K562 (cell line): Measurements from ENCODE around the gene HPD. TPM values are rescaled to one million over a fixed set of nuclear protein-coding genes. Genes with fewer than 3 reads are reported as not detected.
A peak's percentile ranks its signal among the peaks of the same experiment; 100 is the strongest.

Experiments used
- BCOR ChIP-seq: fragments of 450-650 bp; IDR thresholded peaks from 2 replicates; pipeline ENCODE4 v1.6.1; 2016
- BRD9 ChIP-seq: fragments of 450-650 bp; IDR thresholded peaks from 2 replicates; pipeline ENCODE4 v1.6.1; 2018; ENCODE audit warnings: low read depth; ENCODE audit not compliant: partially characterized antibody
- ELF1 ChIP-seq: fragments of 200-800 bp; sonication (Bioruptor generic); IDR thresholded peaks from 2 replicates; pipeline ENCODE4 v1.6.1; 2016; ENCODE audit warnings: missing genetic modification characterization, missing compliant biosample characterization
- PTBP1 ChIP-seq: fragments of 200-400 bp; formaldehyde crosslinking; IDR thresholded peaks from 2 replicates; pipeline ENCODE4 v1.6.1; 2017; ENCODE audit warnings: low read depth, low read length
- RAD21 ChIP-seq, 2 experiments: fragments of 250-450 bp in 1 of 2; fragments of 450-650 bp in 1 of 2; sonication (Bioruptor Pico) in 1 of 2; formaldehyde crosslinking in 1 of 2; IDR thresholded peaks in 1 of 2; conservative IDR thresholded peaks in 1 of 2; 2 replicates each; pipeline versions ENCODE4 v1.4.0 to v1.8.0; 2020 to 2022; ENCODE audit warnings: mild to moderate bottlenecking in 2 of 2, moderate library complexity in 1 of 2
- TOE1 ChIP-seq, 2 experiments: fragments of 450-650 bp in 1 of 2; sonication (generic) in 1 of 2; formaldehyde crosslinking in 1 of 2; IDR thresholded peaks; 2 replicates each; pipeline versions ENCODE4 v1.7.1 to v1.8.0; 2016 to 2022; ENCODE audit warnings: borderline replicate concordance in 2 of 2, mild to moderate bottlenecking in 2 of 2, antibody characterized with exemption in 1 of 2, inconsistent platforms in 1 of 2, low read depth in 1 of 2, missing genetic modification reagents in 1 of 2, moderate library complexity in 1 of 2
- ZNF75A ChIP-seq: fragments of 450-650 bp; formaldehyde crosslinking; IDR thresholded peaks from 2 replicates; pipeline ENCODE4 v1.4.0; 2020; ENCODE audit warnings: mild to moderate bottlenecking
- polyA plus RNA-seq, 8 experiments: library from polyadenylated mRNA; depleted of rRNA in 4 of 8; stranded (reverse) in 5 of 8; unstranded in 3 of 8; fragments of >200 nt; fragmentation: Nextera tagmentation in 2 of 8; fragmentation: Illumina TruSeq in 1 of 8; extraction: Ambion mirVana in 2 of 8; extraction: Trizol in 1 of 8; gene quantifications; 2 replicates each; pipeline versions ENCODE4 v1.2.1 to v1.2.3, GENCODE V29; 2011 to 2014; ENCODE audit warnings: inconsistent platforms in 1 of 8, missing spikeins in 1 of 8
- total RNA-seq, 7 experiments: library from RNA; depleted of rRNA in 6 of 7; stranded (reverse); fragments of >200 nt in 6 of 7; fragmentation: Illumina TruSeq in 2 of 7; extraction: Trizol in 2 of 7; gene quantifications; 2 replicates each; pipeline versions ENCODE4 v1.2.1 to v1.2.3, GENCODE V29; 2011 to 2021; ENCODE audit warnings: low replicate concordance in 1 of 7
- TF ChIP-seq, protein P1 (sequence below): fragments of 250-450 bp; sonication (Bioruptor Pico); IDR thresholded peaks from 2 replicates; pipeline ENCODE4 v1.9.0; 2021; ENCODE audit warnings: mild to moderate bottlenecking, inconsistent platforms
- TF ChIP-seq, protein P2 (sequence below): fragments of 250-450 bp; sonication (Bioruptor Pico); IDR thresholded peaks from 2 replicates; pipeline ENCODE4 v1.5.1; 2021; ENCODE audit warnings: mild to moderate bottlenecking
- TF ChIP-seq, protein P3 (sequence below): fragments of 250-450 bp; sonication (Bioruptor Pico); IDR thresholded peaks from 2 replicates; pipeline ENCODE4 v1.8.0; 2021; ENCODE audit warnings: mild to moderate bottlenecking, moderate library complexity
- TF ChIP-seq, protein P4 (sequence below): fragments of 450-650 bp; IDR thresholded peaks from 2 replicates; pipeline ENCODE4 v1.6.1; 2016; ENCODE audit warnings: low read depth

HPD gene
- total and polyA plus RNA-seq, 9 of the 15 experiments (the other 6 are each of a cell fraction or from before 2014, with no cell fraction given) = 0.06 to 0.29 (median 0.07) TPM; not detected in 4

- 0 out of 4 replicates have a peak, but pooled peaks of 1 of the 2 experiments have one; percentile 2 for TF ChIP-seq RAD21 (CRISPR knock-in tag; conservative IDR thresholded peaks at IDR 0.05 in 1 of 2, IDR thresholded peaks at IDR 0.05 in 1 of 2)
- TF ChIP-seq ELF1 (tag) = no peak
- no peak for TF ChIP-seq BCOR
- no peak for TF ChIP-seq PTBP1
- TF ChIP-seq, protein P1, sequence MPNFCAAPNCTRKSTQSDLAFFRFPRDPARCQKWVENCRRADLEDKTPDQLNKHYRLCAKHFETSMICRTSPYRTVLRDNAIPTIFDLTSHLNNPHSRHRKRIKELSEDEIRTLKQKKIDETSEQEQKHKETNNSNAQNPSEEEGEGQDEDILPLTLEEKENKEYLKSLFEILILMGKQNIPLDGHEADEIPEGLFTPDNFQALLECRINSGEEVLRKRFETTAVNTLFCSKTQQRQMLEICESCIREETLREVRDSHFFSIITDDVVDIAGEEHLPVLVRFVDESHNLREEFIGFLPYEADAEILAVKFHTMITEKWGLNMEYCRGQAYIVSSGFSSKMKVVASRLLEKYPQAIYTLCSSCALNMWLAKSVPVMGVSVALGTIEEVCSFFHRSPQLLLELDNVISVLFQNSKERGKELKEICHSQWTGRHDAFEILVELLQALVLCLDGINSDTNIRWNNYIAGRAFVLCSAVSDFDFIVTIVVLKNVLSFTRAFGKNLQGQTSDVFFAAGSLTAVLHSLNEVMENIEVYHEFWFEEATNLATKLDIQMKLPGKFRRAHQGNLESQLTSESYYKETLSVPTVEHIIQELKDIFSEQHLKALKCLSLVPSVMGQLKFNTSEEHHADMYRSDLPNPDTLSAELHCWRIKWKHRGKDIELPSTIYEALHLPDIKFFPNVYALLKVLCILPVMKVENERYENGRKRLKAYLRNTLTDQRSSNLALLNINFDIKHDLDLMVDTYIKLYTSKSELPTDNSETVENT = no peak
- TF ChIP-seq, protein P2, sequence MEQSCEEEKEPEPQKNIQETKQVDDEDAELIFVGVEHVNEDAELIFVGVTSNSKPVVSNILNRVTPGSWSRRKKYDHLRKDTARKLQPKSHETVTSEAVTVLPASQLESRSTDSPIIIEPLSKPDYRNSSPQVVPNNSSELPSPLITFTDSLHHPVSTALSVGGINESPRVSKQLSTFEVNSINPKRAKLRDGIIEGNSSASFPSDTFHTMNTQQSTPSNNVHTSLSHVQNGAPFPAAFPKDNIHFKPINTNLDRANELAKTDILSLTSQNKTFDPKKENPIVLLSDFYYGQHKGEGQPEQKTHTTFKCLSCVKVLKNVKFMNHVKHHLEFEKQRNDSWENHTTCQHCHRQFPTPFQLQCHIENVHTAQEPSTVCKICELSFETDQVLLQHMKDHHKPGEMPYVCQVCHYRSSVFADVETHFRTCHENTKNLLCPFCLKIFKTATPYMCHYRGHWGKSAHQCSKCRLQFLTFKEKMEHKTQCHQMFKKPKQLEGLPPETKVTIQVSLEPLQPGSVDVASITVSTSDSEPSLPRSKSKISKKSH = no peak
- TF ChIP-seq, protein P3, sequence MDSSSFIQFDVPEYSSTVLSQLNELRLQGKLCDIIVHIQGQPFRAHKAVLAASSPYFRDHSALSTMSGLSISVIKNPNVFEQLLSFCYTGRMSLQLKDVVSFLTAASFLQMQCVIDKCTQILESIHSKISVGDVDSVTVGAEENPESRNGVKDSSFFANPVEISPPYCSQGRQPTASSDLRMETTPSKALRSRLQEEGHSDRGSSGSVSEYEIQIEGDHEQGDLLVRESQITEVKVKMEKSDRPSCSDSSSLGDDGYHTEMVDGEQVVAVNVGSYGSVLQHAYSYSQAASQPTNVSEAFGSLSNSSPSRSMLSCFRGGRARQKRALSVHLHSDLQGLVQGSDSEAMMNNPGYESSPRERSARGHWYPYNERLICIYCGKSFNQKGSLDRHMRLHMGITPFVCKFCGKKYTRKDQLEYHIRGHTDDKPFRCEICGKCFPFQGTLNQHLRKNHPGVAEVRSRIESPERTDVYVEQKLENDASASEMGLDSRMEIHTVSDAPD (CRISPR knock-in tag) = no peak
- TF ChIP-seq ZNF75A (CRISPR knock-in tag) = no peak
- TF ChIP-seq BRD9 = peak; percentile 89
- no peak for TF ChIP-seq TOE1 (IDR thresholded peaks at IDR 0.05; ENCODE audit: borderline replicate concordance)
- no peak for TF ChIP-seq TOE1 (CRISPR knock-in tag; IDR thresholded peaks at IDR 0.05; ENCODE audit: borderline replicate concordance, low read depth)
- TF ChIP-seq, protein P4, sequence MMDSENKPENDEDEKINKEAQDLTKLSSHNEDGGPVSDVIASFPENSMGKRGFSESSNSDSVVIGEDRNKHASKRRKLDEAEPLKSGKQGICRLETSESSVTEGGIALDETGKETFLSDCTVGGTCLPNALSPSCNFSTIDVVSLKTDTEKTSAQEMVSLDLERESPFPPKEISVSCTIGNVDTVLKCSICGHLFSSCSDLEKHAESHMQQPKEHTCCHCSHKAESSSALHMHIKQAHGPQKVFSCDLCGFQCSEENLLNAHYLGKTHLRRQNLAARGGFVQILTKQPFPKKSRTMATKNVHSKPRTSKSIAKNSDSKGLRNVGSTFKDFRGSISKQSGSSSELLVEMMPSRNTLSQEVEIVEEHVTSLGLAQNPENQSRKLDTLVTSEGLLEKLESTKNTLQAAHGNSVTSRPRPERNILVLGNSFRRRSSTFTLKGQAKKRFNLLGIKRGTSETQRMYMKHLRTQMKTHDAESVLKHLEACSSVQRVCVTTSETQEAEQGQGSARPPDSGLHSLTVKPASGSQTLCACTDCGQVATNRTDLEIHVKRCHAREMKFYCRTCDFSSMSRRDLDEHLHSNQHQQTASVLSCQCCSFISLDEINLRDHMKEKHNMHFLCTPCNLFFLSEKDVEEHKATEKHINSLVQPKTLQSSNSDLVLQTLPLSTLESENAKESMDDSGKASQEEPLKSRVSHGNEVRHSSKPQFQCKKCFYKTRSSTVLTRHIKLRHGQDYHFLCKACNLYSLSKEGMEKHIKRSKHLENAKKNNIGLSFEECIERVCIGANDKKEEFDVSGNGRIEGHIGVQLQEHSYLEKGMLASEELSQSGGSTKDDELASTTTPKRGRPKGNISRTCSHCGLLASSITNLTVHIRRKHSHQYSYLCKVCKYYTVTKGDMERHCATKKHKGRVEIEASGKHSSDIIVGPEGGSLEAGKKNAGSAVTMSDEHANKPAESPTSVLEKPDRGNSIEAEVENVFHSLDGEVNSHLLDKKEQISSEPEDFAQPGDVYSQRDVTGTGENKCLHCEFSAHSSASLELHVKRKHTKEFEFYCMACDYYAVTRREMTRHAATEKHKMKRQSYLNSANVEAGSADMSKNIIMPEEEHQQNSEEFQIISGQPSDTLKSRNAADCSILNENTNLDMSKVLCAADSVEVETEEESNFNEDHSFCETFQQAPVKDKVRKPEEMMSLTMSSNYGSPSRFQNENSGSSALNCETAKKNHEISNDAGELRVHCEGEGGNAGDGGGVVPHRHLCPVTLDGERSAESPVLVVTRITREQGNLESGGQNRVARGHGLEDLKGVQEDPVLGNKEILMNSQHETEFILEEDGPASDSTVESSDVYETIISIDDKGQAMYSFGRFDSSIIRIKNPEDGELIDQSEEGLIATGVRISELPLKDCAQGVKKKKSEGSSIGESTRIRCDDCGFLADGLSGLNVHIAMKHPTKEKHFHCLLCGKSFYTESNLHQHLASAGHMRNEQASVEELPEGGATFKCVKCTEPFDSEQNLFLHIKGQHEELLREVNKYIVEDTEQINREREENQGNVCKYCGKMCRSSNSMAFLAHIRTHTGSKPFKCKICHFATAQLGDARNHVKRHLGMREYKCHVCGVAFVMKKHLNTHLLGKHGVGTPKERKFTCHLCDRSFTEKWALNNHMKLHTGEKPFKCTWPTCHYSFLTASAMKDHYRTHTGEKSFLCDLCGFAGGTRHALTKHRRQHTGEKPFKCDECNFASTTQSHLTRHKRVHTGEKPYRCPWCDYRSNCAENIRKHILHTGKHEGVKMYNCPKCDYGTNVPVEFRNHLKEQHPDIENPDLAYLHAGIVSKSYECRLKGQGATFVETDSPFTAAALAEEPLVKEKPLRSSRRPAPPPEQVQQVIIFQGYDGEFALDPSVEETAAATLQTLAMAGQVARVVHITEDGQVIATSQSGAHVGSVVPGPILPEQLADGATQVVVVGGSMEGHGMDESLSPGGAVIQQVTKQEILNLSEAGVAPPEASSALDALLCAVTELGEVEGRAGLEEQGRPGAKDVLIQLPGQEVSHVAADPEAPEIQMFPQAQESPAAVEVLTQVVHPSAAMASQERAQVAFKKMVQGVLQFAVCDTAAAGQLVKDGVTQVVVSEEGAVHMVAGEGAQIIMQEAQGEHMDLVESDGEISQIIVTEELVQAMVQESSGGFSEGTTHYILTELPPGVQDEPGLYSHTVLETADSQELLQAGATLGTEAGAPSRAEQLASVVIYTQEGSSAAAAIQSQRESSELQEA = no peak
These were observed 58.6 kb downstream of the HPD start (continued) for GRCh38 chr12:121799842-121800693.
